H1 (cell line): ENCODE results near the gene HCAR1. TPM values are rescaled to one million over a fixed set of nuclear protein-coding genes. Genes with fewer than 3 reads are reported as not detected.

ENCODE experiments used
- CTCF ChIA-PET: fragments of 300-600 bp; sonication (Branson Sonifier 250); formaldehyde crosslinking; loops from one replicate; lab custom pipeline; 2021; ENCODE audit not compliant: partially characterized antibody; lab: Charles Lee
- POLR2A ChIA-PET: fragments of 300-600 bp; sonication (Branson Sonifier 250); formaldehyde crosslinking; loops from one replicate; lab custom pipeline; 2021; ENCODE audit warnings: inconsistent platforms; ENCODE audit not compliant: partially characterized antibody; lab: Charles Lee
- DNase-seq, 2 experiments: peaks; one replicate each; pipeline versions ENCODE4 v3.0.0 to v3.0.0-alpha.2; 2010 to 2022; ENCODE audit warnings: low spot score in 2 of 2, low read depth in 1 of 2, mixed read lengths in 1 of 2
- FAIRE-seq: peaks from 2 replicates; lab custom pipeline; 2011; peaks lifted over from hg19 to GRCh38; lab: Jason Lieb, UNC
- H2AFZ ChIP-seq: 2 replicates; pipeline ENCODE4 v1.8.1; 2012; ENCODE audit warnings: low read length, inconsistent platforms
- H2AK5ac ChIP-seq: 2 replicates; pipeline ENCODE4 v1.6.1; 2013; ENCODE audit warnings: low read depth, low read length
- H2BK120ac ChIP-seq: replicated peaks from 2 replicates; pipeline ENCODE3; 2013; ENCODE audit warnings: low read depth, low read length, inconsistent platforms
- H2BK12ac ChIP-seq: 2 replicates; pipeline ENCODE4 v1.6.1; 2013; ENCODE audit warnings: low read depth, low read length
- H2BK15ac ChIP-seq: 2 replicates; pipeline ENCODE4 v1.6.1; 2013; ENCODE audit warnings: low read length
- H2BK20ac ChIP-seq: 2 replicates; pipeline ENCODE4 v1.6.1; 2013; ENCODE audit warnings: low read length
- H2BK5ac ChIP-seq: 2 replicates; pipeline ENCODE4 v1.6.1; 2013; ENCODE audit warnings: low read depth, low read length
- H3K14ac ChIP-seq: 2 replicates; pipeline ENCODE4 v1.6.1; 2013; ENCODE audit warnings: inconsistent platforms; ENCODE audit not compliant: insufficient read length
- H3K18ac ChIP-seq: 2 replicates; pipeline ENCODE4 v1.6.1; 2013; ENCODE audit warnings: low read length; ENCODE audit errors: extremely low read depth
- H3K23ac ChIP-seq: 2 replicates; pipeline ENCODE4 v1.6.1; 2013; ENCODE audit warnings: inconsistent platforms; ENCODE audit not compliant: insufficient read length
- H3K23me2 ChIP-seq: 2 replicates; pipeline ENCODE4 v1.6.1; 2013; ENCODE audit warnings: low read depth, low read length
- H3K27ac ChIP-seq: 2 replicates; pipeline ENCODE4 v1.6.1; 2011; ENCODE audit warnings: low read depth, low read length, inconsistent platforms
- H3K27me3 ChIP-seq, 4 experiments: replicated peaks in 1 of 4; 1 replicate in 1 of 4; 2 replicates in 3 of 4; pipeline versions ENCODE4 v1.6.1 to v1.8.1; 2011 to 2013; ENCODE audit warnings: low read length in 3 of 4, mild to moderate bottlenecking in 3 of 4, inconsistent platforms in 2 of 4, mixed read lengths in 2 of 4, moderate library complexity in 1 of 4; ENCODE audit not compliant: control insufficient read depth in 3 of 4, insufficient read depth in 3 of 4; ENCODE audit errors: extremely low read depth in 1 of 4
- H3K36me3 ChIP-seq, 4 experiments: 2 replicates each; pipeline versions ENCODE4 v1.6.1 to v1.8.1; 2011 to 2013; ENCODE audit warnings: mild to moderate bottlenecking in 4 of 4, low read length in 3 of 4, moderate library complexity in 2 of 4, control low read depth in 1 of 4, inconsistent platforms in 1 of 4; ENCODE audit not compliant: insufficient read depth in 4 of 4, control insufficient read depth in 2 of 4
- H3K4ac ChIP-seq: replicated peaks from 2 replicates; pipeline ENCODE3; 2013; ENCODE audit warnings: low read length, low read depth, mixed read lengths, inconsistent platforms; ENCODE audit not compliant: insufficient read length
- H3K4me1 ChIP-seq, 4 experiments: replicated peaks in 1 of 4; 1 replicate in 1 of 4; 2 replicates in 3 of 4; pipeline versions ENCODE4 v1.6.1 to v1.8.1; 2011 to 2013; ENCODE audit warnings: low read length in 3 of 4, inconsistent platforms in 2 of 4, mixed read lengths in 1 of 4; ENCODE audit not compliant: insufficient read depth in 4 of 4, control insufficient read depth in 3 of 4
- H3K4me2 ChIP-seq, 2 experiments: 2 replicates each; pipeline versions ENCODE4 v1.6.1 to v1.8.1; 2011 to 2013; ENCODE audit warnings: low read depth in 2 of 2, low read length in 2 of 2, control low read depth in 1 of 2, inconsistent platforms in 1 of 2, mild to moderate bottlenecking in 1 of 2; ENCODE audit not compliant: insufficient read depth in 1 of 2
- H3K4me3 ChIP-seq, 4 experiments: fragments of 200-600, 300-600 bp in 1 of 4; sonication (generic), shearing (Covaris generic), sonication (Bioruptor Twin) in 1 of 4; 2 replicates each; pipeline versions ENCODE4 v1.5.1 to v1.8.1; 2011 to 2016; ENCODE audit warnings: low read length in 4 of 4, low read depth in 3 of 4, control low read depth in 2 of 4, inconsistent platforms in 2 of 4, mild to moderate bottlenecking in 2 of 4, mixed read lengths in 1 of 4, moderate library complexity in 1 of 4; ENCODE audit not compliant: insufficient read depth in 2 of 4; ENCODE audit errors: extremely low read depth in 1 of 4
- H3K56ac ChIP-seq: replicated peaks from 2 replicates; pipeline ENCODE3; 2013; ENCODE audit warnings: low read depth, mild to moderate bottlenecking, mixed read lengths, low read length, inconsistent platforms; ENCODE audit not compliant: insufficient read length
- H3K79me1 ChIP-seq: 2 replicates; pipeline ENCODE4 v1.6.1; 2013; ENCODE audit warnings: low read depth, low read length, control low read depth
- H3K79me2 ChIP-seq, 2 experiments: 2 replicates each; pipeline versions ENCODE4 v1.6.1 to v1.8.1; 2012 to 2013; ENCODE audit warnings: low read length in 2 of 2, mild to moderate bottlenecking in 2 of 2, inconsistent platforms in 1 of 2; ENCODE audit not compliant: insufficient read depth in 2 of 2, control insufficient read depth in 1 of 2
- H3K9ac ChIP-seq, 4 experiments: replicated peaks in 1 of 4; 1 replicate in 1 of 4; 2 replicates in 3 of 4; pipeline versions ENCODE4 v1.6.1 to v1.8.1; 2011 to 2013; ENCODE audit warnings: low read depth in 3 of 4, low read length in 3 of 4, control low read depth in 2 of 4, mild to moderate bottlenecking in 2 of 4, moderate library complexity in 2 of 4, inconsistent platforms in 1 of 4; ENCODE audit errors: extremely low read depth in 1 of 4
- H3K9me3 ChIP-seq, 2 experiments: 2 replicates each; pipeline versions ENCODE4 v1.6.1 to v1.8.1; 2012 to 2013; ENCODE audit warnings: mild to moderate bottlenecking in 2 of 2, moderate library complexity in 2 of 2, control low read depth in 1 of 2, inconsistent platforms in 1 of 2, low read depth in 1 of 2, low read length in 1 of 2, mixed read lengths in 1 of 2; ENCODE audit not compliant: insufficient read depth in 2 of 2
- H4K20me1 ChIP-seq, 2 experiments: replicated peaks in 1 of 2; 2 replicates each; pipeline versions ENCODE3 to v1.8.1; 2011 to 2013; ENCODE audit warnings: inconsistent platforms in 2 of 2, low read length in 2 of 2, mild to moderate bottlenecking in 1 of 2; ENCODE audit not compliant: insufficient read depth in 2 of 2, control insufficient read depth in 1 of 2
- H4K5ac ChIP-seq: 2 replicates; pipeline ENCODE4 v1.6.1; 2013; ENCODE audit warnings: low read length, low read depth, mixed read lengths, inconsistent platforms; ENCODE audit not compliant: insufficient read length
- H4K8ac ChIP-seq: 2 replicates; pipeline ENCODE4 v1.8.0; 2013; ENCODE audit warnings: mild to moderate bottlenecking, moderate library complexity, low read length, inconsistent platforms; ENCODE audit not compliant: insufficient read depth; ENCODE audit errors: extremely low read depth
- H4K91ac ChIP-seq: replicated peaks from 2 replicates; pipeline ENCODE3; 2013; ENCODE audit warnings: low read length, mixed read lengths, inconsistent platforms; ENCODE audit not compliant: insufficient read length
- SAP30 ChIP-seq: fragments of 300-600 bp; sonication (generic); IDR thresholded peaks from 2 replicates; pipeline ENCODE4 v1.7.1; 2012; ENCODE audit warnings: low read length, moderate library complexity, mild to moderate bottlenecking, inconsistent platforms; ENCODE audit not compliant: insufficient read depth, insufficient replicate concordance
- SIX5 ChIP-seq: IDR thresholded peaks from 2 replicates; pipeline ENCODE4 v1.6.1; 2011; ENCODE audit warnings: mild to moderate bottlenecking, low read depth, low read length
- WGBS, 2 experiments: shearing (Covaris generic) in 1 of 2; methylation state at CpG; one replicate each; pipeline versions ENCODE4 v1.1.6 to v1.1.7; 2013 to 2015; ENCODE audit warnings: low lambda C conversion rate in 2 of 2, mixed read lengths in 2 of 2, inconsistent platforms in 1 of 2, low coverage in 1 of 2, missing lambda C conversion rate in 1 of 2; ENCODE audit not compliant: insufficient replicate concordance in 2 of 2, insufficient coverage in 1 of 2, insufficient read length in 1 of 2; ENCODE audit errors: extremely low coverage in 1 of 2, missing lambda C conversion rate in 1 of 2; 5-methylcytosine and 5-hydroxymethylcytosine counted together
- polyA plus RNA-seq, 7 experiments: library from polyadenylated mRNA; depleted of rRNA in 3 of 7; stranded (reverse) in 5 of 7; unstranded in 2 of 7; fragments of >200 nt in 5 of 7; fragments of 200-250 nt in 2 of 7; gene quantifications; 1 replicate in 5 of 7; 2 replicates in 1 of 7; 4 replicates in 1 of 7; pipeline versions ENCODE4 v1.2.1 to v1.2.3, GENCODE V29; 2011 to 2013; ENCODE audit warnings: missing spikeins in 2 of 7, mixed read lengths in 2 of 7
- total RNA-seq: library from RNA; stranded (reverse); fragmentation: NEBNext Ultra II Directional; extraction: Animal tissue kit (Norgen Biotek cat#: 25700); gene quantifications from 2 replicates; pipeline ENCODE4 v1.2.1, GENCODE V29; 2021

HCAR1 gene
- total and polyA plus RNA-seq, 2 of the 8 experiments (the other 6 are each of a cell fraction or from before 2014, with no cell fraction given), result 0.02 TPM; not detected in 1

DNA sequence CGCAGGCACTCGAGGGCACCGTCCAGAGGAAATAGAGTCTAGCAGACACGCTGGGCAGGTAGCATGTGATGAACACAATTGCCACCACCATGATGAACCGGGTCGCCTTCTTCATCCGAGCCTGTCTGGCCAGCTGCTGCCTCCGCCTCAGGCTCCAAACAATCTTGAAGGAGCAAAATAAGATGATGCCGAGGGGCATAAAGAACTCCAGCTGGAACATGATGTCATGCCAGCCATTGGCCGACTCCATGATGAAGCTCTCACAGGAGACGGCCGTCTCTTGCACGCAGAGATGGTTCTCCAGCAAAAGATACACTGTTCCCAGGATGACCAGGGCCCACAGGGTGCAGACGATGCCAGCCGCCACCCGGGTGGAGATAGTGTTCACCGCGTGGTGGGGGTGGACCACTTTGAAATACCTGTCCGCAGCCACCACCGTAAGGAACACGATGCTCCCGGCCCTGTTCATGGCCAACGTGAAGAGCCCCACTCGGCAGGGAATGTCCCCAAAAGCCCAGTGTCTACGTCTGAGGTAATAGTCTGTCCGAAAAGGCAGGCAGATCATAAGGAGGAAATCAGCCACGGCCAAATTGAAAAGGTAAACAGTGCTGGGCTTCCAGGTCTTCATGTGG is 945 bp downstream of the HCAR1 start:
- ChIA-PET CTCF (interaction anchor here (2.4 kb wide), 1 partner anchor 92 kb away, joined by 10 read pairs; no protein-coding TSS in a partner anchor), POLR2A (no interaction called here)
- Histone ChIP-seq H4K8ac (peak overlapping the region; percentile 57; the same call in 1 of the 2 replicates), H3K36me3 (no peaks in the 10 kb centered on the region), H3K4ac (no peak overlapping the region), H3K79me1 (no peaks in the 10 kb centered on the region), H3K4me1 (no peaks in the 10 kb centered on the region; a peak in 1 of 7 replicates), H3K27ac (no peak overlapping the region), H3K79me2 (no peaks in the 10 kb centered on the region), H2BK5ac (no peak overlapping the region; the same call in 1 of the 2 replicates), H2BK15ac (no peak overlapping the region), H3K4me3 (no peak overlapping the region), H2BK120ac (no peak overlapping the region), H3K56ac (no peak overlapping the region), H2BK12ac (peak overlapping the region; percentile 52; the same call in 1 of the 2 replicates), H4K91ac (no peak overlapping the region), H2BK20ac (no peak overlapping the region), H3K23me2 (no peaks in the 10 kb centered on the region), H2AK5ac (no peak overlapping the region; the same call in 1 of the 2 replicates), H3K4me2 (no peak overlapping the region), H3K14ac (no peak overlapping the region), H3K23ac (no peak overlapping the region), H4K20me1 (no peaks in the 10 kb centered on the region), H3K18ac (no peak overlapping the region), H3K9me3 (no peaks in the 10 kb centered on the region), H2AFZ (no peak overlapping the region), H3K9ac (no peak overlapping the region), H4K5ac (no peak overlapping the region), H3K27me3 (no peaks in the 10 kb centered on the region)
- WGBS, 2 experiments, result 94% methylated on average over 27 of the region's 27 CpGs; no CpG with 5 or more reads in 1 of the 2 experiments
- TF ChIP-seq SAP30 (no peak), SIX5 (no peak)
- DNase-seq, result no peak
- no peak for FAIRE-seq
